DOHH2 (cell line): Measurements from ENCODE around the gene P2RX7.

Source experiments
- H3F3A ChIP-seq: fragments of 200-600 bp; sonication (generic), shearing (Covaris generic); 2 replicates; pipeline ENCODE4 v1.6.0; 2016; ENCODE audit warnings: antibody characterized with exemption, mild to moderate bottlenecking; ENCODE audit not compliant: control insufficient read depth, insufficient read depth
- H3K27ac ChIP-seq: fragments of 200-600 bp; sonication (generic); 2 replicates; pipeline ENCODE4 v1.5.1; 2014; ENCODE audit warnings: low read depth, mild to moderate bottlenecking, low read length, moderate library complexity
- H3K27me3 ChIP-seq: fragments of 200-600 bp; sonication (generic); 2 replicates; pipeline ENCODE4 v1.6.1; 2014; ENCODE audit warnings: mild to moderate bottlenecking, low read length, mixed read lengths; ENCODE audit not compliant: control insufficient read depth
- H3K36me3 ChIP-seq: fragments of 200-600 bp; sonication (generic); 2 replicates; pipeline ENCODE4 v1.6.1; 2014; ENCODE audit warnings: mild to moderate bottlenecking, low read length, moderate library complexity, mixed read lengths; ENCODE audit not compliant: control insufficient read depth
- H3K4me1 ChIP-seq: fragments of 200-600 bp; sonication (generic); 2 replicates; pipeline ENCODE4 v1.6.1; 2014; ENCODE audit warnings: mild to moderate bottlenecking, low read length, mixed read lengths; ENCODE audit not compliant: control insufficient read depth
- H3K4me2 ChIP-seq: fragments of 200-600 bp; sonication (generic); 2 replicates; pipeline ENCODE4 v1.6.0; 2014; ENCODE audit warnings: mild to moderate bottlenecking, low read length, moderate library complexity
- H3K4me3 ChIP-seq: fragments of 200-600 bp; sonication (generic); 2 replicates; pipeline ENCODE4 v1.5.1; 2014; ENCODE audit warnings: mild to moderate bottlenecking, low read length, mixed read lengths
- H3K79me2 ChIP-seq: fragments of 200-600 bp; sonication (generic); 2 replicates; pipeline ENCODE4 v1.6.1; 2014; ENCODE audit warnings: mild to moderate bottlenecking, low read length, mixed read lengths; ENCODE audit not compliant: control insufficient read depth
- H3K9me2 ChIP-seq: fragments of 200-600 bp; sonication (generic); replicated peaks from 2 replicates; pipeline ENCODE4 v1.6.1; 2014; ENCODE audit warnings: mild to moderate bottlenecking, low read length, mixed read lengths; ENCODE audit not compliant: control insufficient read depth
- H3K9me3 ChIP-seq: fragments of 200-600 bp; sonication (generic); 2 replicates; pipeline ENCODE4 v1.6.1; 2014; ENCODE audit warnings: antibody characterized with exemption, low read length, mixed read lengths; ENCODE audit not compliant: control insufficient read depth, insufficient read depth
- H4K20me1 ChIP-seq: fragments of 200-600 bp; sonication (generic); 2 replicates; pipeline ENCODE4 v1.6.0; 2014; ENCODE audit warnings: low read depth, mild to moderate bottlenecking, antibody characterized with exemption, low read length, moderate library complexity; ENCODE audit not compliant: control insufficient read depth, insufficient read depth
- EZH2phosphoT487 ChIP-seq: fragments of 200-600 bp; sonication (generic); IDR thresholded peaks from 2 replicates; pipeline ENCODE4 v1.6.1; 2017; ENCODE audit warnings: borderline replicate concordance, mild to moderate bottlenecking, antibody characterized with exemption, low read length, moderate library complexity, mixed read lengths
- TF ChIP-seq, protein P1 (sequence below): fragments of 200-600 bp; sonication (generic); IDR thresholded peaks from one replicate; pipeline ENCODE4 v1.5.1; 2014; ENCODE audit warnings: antibody characterized with exemption, mild to moderate bottlenecking, low read depth, low read length; ENCODE audit not compliant: poor library complexity, severe bottlenecking

P2RX7 gene

DNA sequence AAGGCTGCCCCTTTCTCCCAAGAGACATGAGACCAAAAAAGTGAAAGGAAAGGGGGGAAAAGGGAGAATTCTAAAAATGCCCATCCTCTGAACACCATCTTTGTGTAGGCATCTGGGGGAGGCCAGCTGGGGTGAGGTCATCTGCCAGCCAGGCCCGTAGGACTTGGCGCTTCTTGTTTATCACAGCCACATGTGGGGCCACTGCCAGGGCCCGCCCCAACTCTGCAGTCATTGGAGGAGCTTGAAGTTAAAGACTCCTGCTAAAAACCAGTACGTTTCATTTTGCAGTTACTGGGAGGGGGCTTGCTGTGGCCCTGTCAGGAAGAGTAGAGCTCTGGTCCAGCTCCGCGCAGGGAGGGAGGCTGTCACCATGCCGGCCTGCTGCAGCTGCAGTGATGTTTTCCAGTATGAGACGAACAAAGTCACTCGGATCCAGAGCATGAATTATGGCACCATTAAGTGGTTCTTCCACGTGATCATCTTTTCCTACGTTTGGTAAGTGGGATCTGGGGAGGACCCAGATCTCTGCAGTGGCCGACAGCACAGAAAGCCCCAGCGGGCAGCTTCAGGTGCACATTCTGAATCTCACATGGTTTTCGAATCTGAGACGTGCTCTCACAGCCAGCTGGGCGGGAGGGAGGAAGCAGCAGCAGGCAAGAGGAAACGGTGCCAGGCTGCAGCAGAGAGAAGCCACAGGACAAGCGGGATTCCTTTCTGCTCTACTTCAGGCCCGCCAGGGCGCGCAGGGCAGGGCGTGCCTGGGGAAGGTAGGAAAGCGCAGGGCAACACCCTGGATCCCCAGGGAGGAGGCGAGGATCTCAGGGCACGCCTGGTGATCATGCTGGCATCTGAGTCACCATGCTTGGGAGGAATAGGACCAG, at the start of gene P2RX7:
Gene P2RX7 (plus strand): TSS at position 276 of the 881 bp plus-strand sequence. CDS start 95 bp downstream, at position 371.
- Histone ChIP-seq H3F3A (no peaks in the 10 kb centered on the region; the same call in 1 of the 2 replicates), H3K36me3 (no peaks in the 10 kb centered on the region), H3K27me3 (peaks cover 16% of the 10 kb centered on the region), H3K79me2 (no peaks in the 10 kb centered on the region), H3K9me2 (no peaks in the 10 kb centered on the region), H3K4me3 (peak within 1 kb of the TSS; percentile 34; the same call in 1 of the 2 replicates), H3K27ac (no peak within 1 kb of the TSS), H3K9me3 (peaks cover 8% of the 10 kb centered on the region), H3K4me2 (peak within 1 kb of the TSS; percentile 53), H4K20me1 (no peaks in the 10 kb centered on the region), H3K4me1 (peaks cover 28% of the 10 kb centered on the region)
- no peak for TF ChIP-seq EZH2phosphoT487
- TF ChIP-seq, protein P1, sequence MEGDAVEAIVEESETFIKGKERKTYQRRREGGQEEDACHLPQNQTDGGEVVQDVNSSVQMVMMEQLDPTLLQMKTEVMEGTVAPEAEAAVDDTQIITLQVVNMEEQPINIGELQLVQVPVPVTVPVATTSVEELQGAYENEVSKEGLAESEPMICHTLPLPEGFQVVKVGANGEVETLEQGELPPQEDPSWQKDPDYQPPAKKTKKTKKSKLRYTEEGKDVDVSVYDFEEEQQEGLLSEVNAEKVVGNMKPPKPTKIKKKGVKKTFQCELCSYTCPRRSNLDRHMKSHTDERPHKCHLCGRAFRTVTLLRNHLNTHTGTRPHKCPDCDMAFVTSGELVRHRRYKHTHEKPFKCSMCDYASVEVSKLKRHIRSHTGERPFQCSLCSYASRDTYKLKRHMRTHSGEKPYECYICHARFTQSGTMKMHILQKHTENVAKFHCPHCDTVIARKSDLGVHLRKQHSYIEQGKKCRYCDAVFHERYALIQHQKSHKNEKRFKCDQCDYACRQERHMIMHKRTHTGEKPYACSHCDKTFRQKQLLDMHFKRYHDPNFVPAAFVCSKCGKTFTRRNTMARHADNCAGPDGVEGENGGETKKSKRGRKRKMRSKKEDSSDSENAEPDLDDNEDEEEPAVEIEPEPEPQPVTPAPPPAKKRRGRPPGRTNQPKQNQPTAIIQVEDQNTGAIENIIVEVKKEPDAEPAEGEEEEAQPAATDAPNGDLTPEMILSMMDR = no peak

DNA sequence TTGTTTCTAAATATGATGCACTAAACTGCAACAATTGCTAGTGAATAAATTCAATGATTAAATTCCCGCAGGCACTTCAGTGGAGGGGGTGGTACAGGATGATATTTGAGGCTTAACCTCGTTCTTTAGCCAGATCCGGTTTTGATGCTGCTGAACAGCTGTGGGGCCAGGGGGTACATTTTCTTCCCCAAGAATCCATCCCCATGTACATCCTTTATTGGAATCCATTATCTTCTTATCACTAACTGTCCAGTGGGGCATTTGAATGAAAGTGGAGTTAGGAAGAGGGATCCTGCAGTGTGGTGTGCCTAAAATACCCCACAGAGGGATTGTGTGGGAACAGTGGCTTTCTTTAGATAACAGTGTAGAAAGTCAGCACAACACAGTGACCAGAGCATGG, 48.4 kb upstream of the P2RX7 start:
- H3K36me3 ChIP-seq = no peaks in the 10 kb centered on the region
- H3K27me3 ChIP-seq = peaks cover 4% of the 10 kb centered on the region; the same call in 1 of the 2 replicates
- H3K9me3 ChIP-seq = no peaks in the 10 kb centered on the region
- no peak overlapping the region for H3K27ac ChIP-seq
- no peak for TF ChIP-seq EZH2phosphoT487
- TF ChIP-seq, protein P1 = no peak
- no peaks in the 10 kb centered on the region for H3K9me2 ChIP-seq
- H3K4me2 ChIP-seq = no peak overlapping the region
- H3K4me1 ChIP-seq = no peaks in the 10 kb centered on the region
- no peaks in the 10 kb centered on the region for H4K20me1 ChIP-seq
- no peaks in the 10 kb centered on the region for H3F3A ChIP-seq
- H3K79me2 ChIP-seq = no peaks in the 10 kb centered on the region
- H3K4me3 ChIP-seq = no peak overlapping the region

- Histone ChIP-seq H4K20me1 (no peaks in the 10 kb centered on the region), H3K27me3 (peaks cover 4% of the 10 kb centered on the region; the same call in 1 of the 2 replicates), H3K27ac (no peak overlapping the region), H3K4me2 (no peak overlapping the region), H3K79me2 (no peaks in the 10 kb centered on the region), H3K4me1 (no peaks in the 10 kb centered on the region), H3K9me2 (no peaks in the 10 kb centered on the region), H3F3A (no peaks in the 10 kb centered on the region), H3K36me3 (no peaks in the 10 kb centered on the region), H3K4me3 (no peak overlapping the region), H3K9me3 (no peaks in the 10 kb centered on the region)
- TF ChIP-seq, protein P1 = no peak
- TF ChIP-seq EZH2phosphoT487 = no peak
Measured at GRCh38 chr12:121085069-121085468, 47.6 kb upstream of the P2RX7 start.
